ENCODE results near the gene ACSS2. TPM values are rescaled to one million over a fixed set of nuclear protein-coding genes. Genes with fewer than 3 reads are reported as not detected.

Gene ACSS2
- total and polyA plus RNA-seq, 10 donors: 8.9 to 43.6 (median 30.2) TPM

DNA sequence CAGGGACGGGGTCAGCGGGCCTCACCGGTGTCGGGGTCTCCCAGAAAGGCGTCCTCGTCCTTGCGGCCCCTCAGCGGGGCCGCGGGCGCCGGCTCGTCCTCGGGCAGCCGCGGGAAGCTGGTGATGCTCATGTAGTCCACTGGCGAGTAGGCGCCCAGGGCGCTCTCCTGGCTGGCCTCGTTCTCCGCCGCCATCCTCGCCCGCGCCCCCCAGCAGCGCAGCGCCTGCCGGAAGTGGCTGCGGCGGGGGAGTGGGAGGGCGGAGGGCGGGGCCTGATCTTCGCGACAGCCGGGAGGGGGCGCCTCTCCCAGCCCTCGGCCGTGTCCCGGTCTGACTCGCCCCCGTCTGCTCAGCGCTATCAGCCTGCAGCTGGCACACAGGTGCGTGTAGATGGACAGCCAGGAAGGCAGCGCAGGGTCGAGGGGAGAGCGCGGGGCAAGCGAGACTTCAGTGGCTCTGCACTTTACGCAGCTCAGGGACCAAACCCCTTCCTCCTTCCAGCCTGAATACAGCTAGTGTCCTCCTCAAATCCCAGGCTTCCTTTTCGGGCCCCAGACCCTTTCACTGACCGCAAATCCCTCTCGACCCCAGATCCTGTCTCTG is 3.7 kb upstream of the ACSS2 start, which contains the start of gene GGT7:
TSS of gene GGT7 (minus strand) at position 235 of the 603 bp plus-strand sequence. CDS start at position 194, 41 bp downstream.
- 1 to 4% (median 2%) methylated on average over 16 to 52 of the region's 52 CpGs for WGBS, 5 donors
- no peaks in the 10 kb centered on the region for H3K27me3 ChIP-seq (replicated peaks in 1 of 7)
- DNase-seq: peak; percentile 96
- peak within 1 kb of the TSS; percentile 45 to 73 (median 54) for H3K4me3 ChIP-seq
- H3K4me1 ChIP-seq: peaks cover 19 to 65% (median 53%) of the 10 kb centered on the region in 6 donors
- intact Hi-C loops (cut with DNase I; ENCODE audit: low total_unique reads): loop anchor here (5.0 kb wide), 1 partner anchor 85 kb away; the partner anchor contains the start of genes GSS and MYH7B
- peak within 1 kb of the TSS in 7 of 8 donors; percentile 38 to 80 (median 62) for H3K27ac ChIP-seq
- H3K36me3 ChIP-seq: no peaks in the 10 kb centered on the region
- H3K9me3 ChIP-seq: no peaks in the 10 kb centered on the region
- no peak for TF ChIP-seq POLR2A (IDR thresholded peaks at IDR 0.05)
- peak; percentile 83 to 92 (median 86) for TF ChIP-seq POLR2AphosphoS5 (IDR thresholded peaks at IDR 0.05)
- peak; percentile 40 to 95 (median 82) for TF ChIP-seq CTCF (IDR thresholded peaks at IDR 0.05 in 8 of 11, conservative IDR thresholded peaks at IDR 0.05 in 3 of 11)

DNA sequence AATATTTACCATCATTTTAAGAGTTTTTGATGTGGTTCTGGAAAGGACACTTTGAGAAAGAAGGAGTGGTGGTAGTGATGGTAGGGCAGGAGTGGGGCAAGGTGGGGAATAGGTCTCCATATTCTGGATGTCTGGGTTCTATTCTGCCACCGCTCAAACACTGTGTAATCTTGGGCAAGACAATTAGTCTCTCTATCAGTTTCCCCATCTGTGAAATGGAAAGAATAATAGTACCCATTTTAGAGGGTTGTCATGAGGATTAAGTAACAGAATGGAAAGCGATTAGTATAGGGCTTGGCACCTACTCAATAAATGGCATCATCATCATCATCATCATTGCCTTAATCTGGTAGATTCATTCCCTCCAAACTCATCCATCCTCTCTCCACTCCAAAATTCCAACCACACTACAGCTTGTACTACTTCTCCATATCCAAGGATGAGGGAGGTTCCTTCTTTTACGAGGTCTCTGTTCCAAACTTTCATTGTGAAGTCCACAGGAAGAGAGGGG is 2.8 kb upstream of the ACSS2 start:
- DNase-seq: no peak
- H3K27me3 ChIP-seq (replicated peaks in 1 of 7): no peaks in the 10 kb centered on the region
- H3K36me3 ChIP-seq: no peaks in the 10 kb centered on the region
- TF ChIP-seq POLR2A (IDR thresholded peaks at IDR 0.05) (no peak), POLR2AphosphoS5 (IDR thresholded peaks at IDR 0.05) (no peak), CTCF (IDR thresholded peaks at IDR 0.05 in 8 of 11, conservative IDR thresholded peaks at IDR 0.05 in 3 of 11) (no peak)
- intact Hi-C loops (cut with DNase I; ENCODE audit: low total_unique reads): loop anchor here (5.0 kb wide), 1 partner anchor 84 kb away; the partner anchor contains the start of genes GSS and MYH7B
- 53 to 62% (median 55%) methylated on average over 3 of the region's 3 CpGs for WGBS, 5 donors
- peaks cover 19 to 74% (median 53%) of the 10 kb centered on the region in 6 donors for H3K4me1 ChIP-seq
- peak overlapping the region in 2 of 8 donors; percentile 56 to 73 for H3K4me3 ChIP-seq
- peak overlapping the region in 1 of 8 donors; percentile 95 for H3K27ac ChIP-seq
- no peaks in the 10 kb centered on the region for H3K9me3 ChIP-seq

DNA sequence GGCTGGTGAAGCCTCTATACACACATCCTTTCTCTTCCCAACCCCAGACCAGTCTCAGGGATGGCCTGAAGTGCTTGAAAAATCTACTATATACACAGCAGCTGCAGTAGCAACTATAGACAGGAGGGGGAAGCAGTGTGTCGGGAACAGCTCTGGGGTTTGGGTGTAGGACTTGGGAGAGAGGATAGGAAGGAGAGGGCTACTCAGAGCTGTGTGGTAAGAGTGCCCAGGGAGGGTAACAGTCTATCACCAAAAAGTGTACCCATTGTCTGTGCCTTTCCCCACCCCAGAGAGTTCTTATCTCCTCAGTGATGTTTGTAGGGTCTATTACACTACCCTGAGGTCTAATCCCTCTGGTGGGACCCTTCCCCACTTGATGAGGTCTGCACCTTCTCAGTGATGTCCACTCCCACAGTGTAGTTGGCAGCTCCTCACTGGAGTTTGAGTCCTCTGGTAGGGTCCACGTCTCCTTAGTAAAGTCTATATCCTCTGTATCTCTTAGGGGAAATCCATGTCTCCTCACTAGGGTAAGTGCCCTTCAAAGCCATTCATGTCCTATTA is 2.2 kb upstream of the ACSS2 start:
- intact Hi-C loops (cut with DNase I; ENCODE audit: low total_unique reads): loop anchor here (5.0 kb wide), 1 partner anchor 83 kb away; the partner anchor contains the start of genes GSS and MYH7B
- H3K9me3 ChIP-seq: no peaks in the 10 kb centered on the region

More for the DNA sequence above, 2.2 kb upstream of the ACSS2 start:
- Histone ChIP-seq H3K4me3 (no peak overlapping the region), H3K4me1 (peaks cover 19 to 74% (median 53%) of the 10 kb centered on the region in 6 donors), H3K36me3 (no peaks in the 10 kb centered on the region), H3K27me3 (replicated peaks in 1 of 7) (no peaks in the 10 kb centered on the region), H3K27ac (peak overlapping the region in 4 of 8 donors; percentile 37 to 95 (median 90))
- 22 to 33% (median 32%) methylated on average over 2 of the region's 2 CpGs for WGBS, 5 donors
- TF ChIP-seq CTCF (IDR thresholded peaks at IDR 0.05 in 8 of 11, conservative IDR thresholded peaks at IDR 0.05 in 3 of 11) (peak; percentile 50 to 91 (median 80)), POLR2AphosphoS5 (IDR thresholded peaks at IDR 0.05) (no peak), POLR2A (IDR thresholded peaks at IDR 0.05) (no peak)
- DNase-seq: no peak

All from spleen (tissue), 11 donors.